CD4-positive, alpha-beta T cell treated with Interferon alpha-2 for 1 hour (primary cell): ENCODE measurements around the gene SORCS2.
"Not testable (repeated sequence)": the region's sequence is repeated elsewhere in the genome, so short reads cannot be mapped to it uniquely, and the experiment has no call there.

Source experiments
- DNase-seq, 2 donors: peaks; one replicate each; pipeline ENCODE4 v3.0.0-alpha.2; 2020 to 2022

The SORCS2 gene

GRCh38 chr4:7434141-7434765 is 241.9 kb downstream of the SORCS2 start:
- no peak for DNase-seq

- no peak for DNase-seq
These were observed 242.4 kb downstream of the SORCS2 start, which contains the start of gene PSAPL1 for GRCh38 chr4:7434766-7435150. PSAPL1 (minus strand) TSS chr4:7434930; CDS start chr4:7434879, 51 bp downstream.

- DNase-seq: peak in 1 of 2 donors; percentile 10
These were observed 243.2 kb downstream of the SORCS2 start for GRCh38 chr4:7435471-7436061.

GRCh38 chr4:7436256-7436655 is 243.9 kb downstream of the SORCS2 start:
- no peak for DNase-seq

GRCh38 chr4:7439699-7440098 is 247.4 kb downstream of the SORCS2 start:
- DNase-seq: no peak

GRCh38 chr4:7441201-7441600 is 248.9 kb downstream of the SORCS2 start:
- no peak for DNase-seq

GRCh38 chr4:7442574-7443162 is 250.3 kb downstream of the SORCS2 start:
- DNase-seq: no peak

GRCh38 chr4:7444314-7444713 is 252.0 kb downstream of the SORCS2 start:
- DNase-seq: no peak

- DNase-seq: no peak
These were observed 252.4 kb downstream of the SORCS2 start for GRCh38 chr4:7444731-7445130.

- no peak for DNase-seq
These were observed 254.9 kb downstream of the SORCS2 start for GRCh38 chr4:7447236-7447635.

GRCh38 chr4:7448036-7448435 is 255.7 kb downstream of the SORCS2 start:
- DNase-seq: no peak

- DNase-seq: no peak
These were observed 258.6 kb downstream of the SORCS2 start for GRCh38 chr4:7450775-7451433.

GRCh38 chr4:7451434-7451789 is 259.1 kb downstream of the SORCS2 start:
- DNase-seq: no peak

- no peak for DNase-seq
These were observed 259.5 kb downstream of the SORCS2 start for GRCh38 chr4:7451800-7452199.

GRCh38 chr4:7452802-7453201 is 260.5 kb downstream of the SORCS2 start:
- DNase-seq: not testable (repeated sequence)

GRCh38 chr4:7457201-7458065 is 265.1 kb downstream of the SORCS2 start:
- no peak for DNase-seq

- no peak for DNase-seq
These were observed 265.7 kb downstream of the SORCS2 start for GRCh38 chr4:7458066-7458425.

GRCh38 chr4:7458477-7458876 is 266.1 kb downstream of the SORCS2 start:
- no peak for DNase-seq

- DNase-seq: no peak
These were observed 267.1 kb downstream of the SORCS2 start for GRCh38 chr4:7459471-7459870.

- DNase-seq: no peak
These were observed 268.2 kb downstream of the SORCS2 start for GRCh38 chr4:7460566-7460965.

GRCh38 chr4:7461230-7461629 is 268.9 kb downstream of the SORCS2 start:
- DNase-seq: no peak

- DNase-seq: no peak
These were observed 270.2 kb downstream of the SORCS2 start for GRCh38 chr4:7462509-7462971.
